DMS 273 treated with DMSO at 0.1 percent for 48 hours (cell line): ENCODE measurements around the gene FOXC1.

ENCODE experiments used
- DNase-seq: peaks from one replicate; lab custom pipeline; 2025; lab: John Stamatoyannopoulos, UW

FOXC1 gene

DNA sequence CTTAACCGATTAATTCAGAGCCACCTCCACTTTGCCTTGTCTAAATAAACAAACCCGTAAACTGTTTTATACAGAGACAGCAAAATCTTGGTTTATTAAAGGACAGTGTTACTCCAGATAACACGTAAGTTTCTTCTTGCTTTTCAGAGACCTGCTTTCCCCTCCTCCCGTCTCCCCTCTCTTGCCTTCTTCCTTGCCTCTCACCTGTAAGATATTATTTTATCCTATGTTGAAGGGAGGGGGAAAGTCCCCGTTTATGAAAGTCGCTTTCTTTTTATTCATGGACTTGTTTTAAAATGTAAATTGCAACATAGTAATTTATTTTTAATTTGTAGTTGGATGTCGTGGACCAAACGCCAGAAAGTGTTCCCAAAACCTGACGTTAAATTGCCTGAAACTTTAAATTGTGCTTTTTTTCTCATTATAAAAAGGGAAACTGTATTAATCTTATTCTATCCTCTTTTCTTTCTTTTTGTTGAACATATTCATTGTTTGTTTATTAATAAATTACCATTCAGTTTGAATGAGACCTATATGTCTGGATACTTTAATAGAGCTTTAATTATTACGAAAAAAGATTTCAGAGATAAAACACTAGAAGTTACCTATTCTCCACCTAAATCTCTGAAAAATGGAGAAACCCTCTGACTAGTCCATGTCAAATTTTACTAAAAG, 2.7 kb downstream of the FOXC1 start:
- DNase-seq, result no peak

DNA sequence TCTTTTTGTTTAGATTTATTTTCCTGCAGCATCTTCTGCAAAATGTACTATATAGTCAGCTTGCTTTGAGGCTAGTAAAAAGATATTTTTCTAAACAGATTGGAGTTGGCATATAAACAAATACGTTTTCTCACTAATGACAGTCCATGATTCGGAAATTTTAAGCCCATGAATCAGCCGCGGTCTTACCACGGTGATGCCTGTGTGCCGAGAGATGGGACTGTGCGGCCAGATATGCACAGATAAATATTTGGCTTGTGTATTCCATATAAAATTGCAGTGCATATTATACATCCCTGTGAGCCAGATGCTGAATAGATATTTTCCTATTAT, 3.2 kb downstream of the FOXC1 start:
- no peak for DNase-seq

DNA sequence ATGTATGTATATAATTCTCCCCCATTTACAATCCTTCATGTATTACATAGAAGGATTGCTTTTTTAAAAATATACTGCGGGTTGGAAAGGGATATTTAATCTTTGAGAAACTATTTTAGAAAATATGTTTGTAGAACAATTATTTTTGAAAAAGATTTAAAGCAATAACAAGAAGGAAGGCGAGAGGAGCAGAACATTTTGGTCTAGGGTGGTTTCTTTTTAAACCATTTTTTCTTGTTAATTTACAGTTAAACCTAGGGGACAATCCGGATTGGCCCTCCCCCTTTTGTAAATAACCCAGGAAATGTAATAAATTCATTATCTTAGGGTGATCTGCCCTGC, 3.6 kb downstream of the FOXC1 start:
- no peak for DNase-seq

DNA sequence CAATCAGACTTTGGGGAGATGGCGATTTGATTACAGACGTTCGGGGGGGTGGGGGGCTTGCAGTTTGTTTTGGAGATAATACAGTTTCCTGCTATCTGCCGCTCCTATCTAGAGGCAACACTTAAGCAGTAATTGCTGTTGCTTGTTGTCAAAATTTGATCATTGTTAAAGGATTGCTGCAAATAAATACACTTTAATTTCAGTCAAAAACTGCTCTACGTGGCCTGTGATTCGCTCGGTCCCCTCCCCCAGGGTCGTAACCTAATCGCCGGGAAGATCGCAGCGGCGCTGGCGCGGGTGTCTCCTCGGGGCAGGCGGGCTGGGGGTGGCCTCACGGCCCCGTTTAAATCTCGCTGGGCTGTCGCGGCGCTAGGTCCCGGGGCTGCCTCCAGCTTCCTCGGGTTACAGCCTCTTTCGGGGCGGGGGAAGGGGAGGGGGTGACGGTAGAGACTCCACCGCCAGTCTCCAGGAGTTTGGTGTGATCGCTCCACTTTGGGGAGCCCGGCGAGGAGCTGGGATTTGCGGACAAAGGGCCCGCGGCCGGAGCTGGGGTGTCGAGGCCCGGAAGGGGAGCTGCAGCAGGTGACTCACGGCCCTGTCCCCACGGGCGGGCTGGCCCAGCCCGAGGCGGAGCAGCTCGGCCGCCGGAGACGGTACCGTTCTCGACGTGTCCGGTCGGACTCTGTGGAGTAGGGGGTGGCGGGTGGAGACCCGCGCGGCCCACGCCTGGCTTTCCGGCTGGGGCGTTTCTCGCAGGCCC, 4.2 kb downstream of the FOXC1 start:
- no peak for DNase-seq

DNA sequence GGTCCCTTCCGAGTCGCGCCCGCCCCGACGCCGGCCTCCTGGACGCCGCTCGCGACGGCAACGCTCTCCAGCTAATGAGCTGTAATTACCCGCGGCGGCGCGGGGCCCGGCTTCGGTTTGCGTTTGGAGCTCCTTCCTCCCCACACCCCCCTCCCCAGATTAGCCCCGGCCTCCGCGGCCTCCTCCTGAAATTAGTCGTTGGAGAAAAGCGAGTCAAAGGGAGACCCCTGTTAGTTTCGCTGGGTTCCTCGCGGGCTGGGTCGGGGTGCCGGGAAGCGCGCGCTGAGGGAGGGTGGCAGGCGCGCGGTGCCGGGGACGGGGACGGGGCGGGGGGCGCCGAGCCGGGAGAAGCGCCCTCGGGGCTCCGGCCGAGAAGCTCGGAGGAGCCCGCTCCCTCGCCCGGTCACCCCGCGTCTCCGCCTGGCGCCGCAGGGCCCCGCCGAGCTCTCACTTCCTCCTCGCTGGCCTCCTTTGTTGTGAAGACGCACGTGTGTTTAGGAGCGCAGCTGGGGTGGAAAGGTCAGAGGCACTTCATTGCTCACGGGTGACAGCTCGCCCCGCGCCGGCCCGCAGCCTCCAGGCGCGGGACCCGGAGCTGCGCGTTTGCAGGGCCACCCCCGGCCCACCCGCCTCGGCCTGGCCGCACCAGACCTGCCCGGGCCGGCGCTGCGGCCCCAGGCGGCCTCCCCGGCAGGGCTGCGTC, 4.9 kb downstream of the FOXC1 start:
- DNase-seq, result no peak

DNA sequence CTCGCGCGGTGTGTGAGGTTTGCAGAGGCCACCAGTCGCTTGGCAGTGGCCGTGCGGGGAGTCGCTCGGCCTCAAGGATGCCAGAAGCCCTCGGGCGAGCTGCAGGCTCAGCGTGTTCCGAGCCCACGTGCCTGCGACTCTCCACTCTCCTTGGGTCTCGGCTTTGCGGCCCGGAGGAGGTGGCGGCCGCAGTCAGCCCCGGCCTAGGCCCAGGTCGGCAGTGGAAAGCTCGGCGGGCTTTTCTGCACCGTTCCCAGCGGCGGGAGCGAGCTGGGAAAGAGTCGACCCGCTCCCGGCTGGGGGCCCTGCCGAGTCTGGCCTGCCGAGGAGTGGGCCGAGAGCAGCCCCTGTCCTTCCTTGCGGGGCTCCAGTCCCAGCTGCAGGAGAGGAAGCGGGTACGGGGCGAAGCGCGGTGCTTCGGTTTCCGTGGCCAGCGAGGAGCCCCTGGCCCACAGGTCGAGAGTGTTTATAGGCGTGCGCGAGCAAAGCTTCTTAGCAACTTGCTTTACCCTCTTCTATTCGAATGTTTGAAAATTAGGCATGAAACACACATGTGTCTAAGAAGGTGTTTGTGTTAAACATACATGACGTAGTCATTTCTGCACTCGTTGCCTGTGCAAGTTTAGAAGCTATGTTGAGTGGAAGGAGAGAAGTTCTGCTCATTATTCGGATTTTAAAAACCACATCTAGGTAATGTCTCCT, 5.6 kb downstream of the FOXC1 start:
- DNase-seq, result no peak

DNA sequence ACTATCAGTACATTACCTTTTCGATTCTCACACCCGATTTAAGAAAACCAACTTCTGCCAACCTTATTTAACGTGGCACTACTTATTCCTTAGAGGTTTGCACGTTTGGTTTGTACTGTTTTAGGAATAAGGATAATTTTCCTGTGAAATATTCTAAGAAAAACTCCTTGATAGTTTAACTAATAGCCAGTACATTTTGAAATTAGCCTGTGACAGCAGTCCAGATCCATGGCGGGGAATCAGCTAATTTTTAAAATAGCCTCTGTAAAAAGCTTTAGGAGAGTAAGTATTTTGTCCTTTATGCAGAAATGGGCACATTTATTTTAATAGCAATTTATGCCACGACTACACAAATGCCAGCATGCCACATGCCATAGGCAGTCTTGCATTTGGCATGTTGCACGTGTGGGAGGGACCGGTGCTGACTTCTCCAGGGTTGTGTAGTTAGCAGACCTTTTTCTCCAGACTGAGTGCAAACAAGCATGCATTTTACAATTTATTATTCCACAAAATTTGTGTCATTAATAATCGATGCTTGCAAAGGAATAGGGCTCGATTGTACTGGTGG, 6.2 kb downstream of the FOXC1 start:
- no peak for DNase-seq

DNA sequence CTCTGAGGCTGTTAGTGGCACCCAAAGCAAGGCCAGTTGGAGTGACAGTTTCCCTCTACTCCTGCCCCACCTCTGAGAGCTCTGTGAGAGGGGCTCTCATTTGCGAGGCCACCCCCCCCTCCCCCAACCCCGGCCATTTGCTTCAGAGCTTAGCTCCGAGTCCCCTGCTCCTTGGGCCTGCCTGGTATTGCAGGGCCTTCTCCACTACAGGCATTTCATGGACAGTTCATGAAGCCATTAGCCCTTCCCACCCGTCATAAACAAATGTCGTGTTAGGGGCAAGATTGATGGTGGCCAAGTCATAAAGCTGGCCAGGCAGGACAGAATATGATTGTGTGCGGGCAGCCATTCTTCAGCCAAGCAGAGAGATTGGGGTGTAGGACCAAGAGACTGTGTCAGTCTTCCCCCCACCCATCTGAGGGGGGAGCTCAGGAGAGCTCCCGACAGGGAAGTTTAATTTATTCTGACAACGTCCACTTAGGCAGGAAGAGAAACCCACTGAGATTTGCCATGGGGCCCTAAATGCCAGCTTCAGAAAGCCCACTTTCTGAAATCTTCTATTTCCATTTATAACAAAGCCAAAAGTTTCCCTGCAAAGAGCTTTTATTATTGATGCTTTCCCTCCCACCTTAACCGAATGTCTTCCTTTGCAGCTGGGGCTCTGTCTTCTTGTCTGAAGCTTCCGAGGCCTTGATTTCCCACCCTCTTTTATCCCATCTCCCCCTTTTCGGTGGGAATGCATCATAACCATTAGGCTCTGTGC, 7.2 kb downstream of the FOXC1 start:
- DNase-seq, result no peak

DNA sequence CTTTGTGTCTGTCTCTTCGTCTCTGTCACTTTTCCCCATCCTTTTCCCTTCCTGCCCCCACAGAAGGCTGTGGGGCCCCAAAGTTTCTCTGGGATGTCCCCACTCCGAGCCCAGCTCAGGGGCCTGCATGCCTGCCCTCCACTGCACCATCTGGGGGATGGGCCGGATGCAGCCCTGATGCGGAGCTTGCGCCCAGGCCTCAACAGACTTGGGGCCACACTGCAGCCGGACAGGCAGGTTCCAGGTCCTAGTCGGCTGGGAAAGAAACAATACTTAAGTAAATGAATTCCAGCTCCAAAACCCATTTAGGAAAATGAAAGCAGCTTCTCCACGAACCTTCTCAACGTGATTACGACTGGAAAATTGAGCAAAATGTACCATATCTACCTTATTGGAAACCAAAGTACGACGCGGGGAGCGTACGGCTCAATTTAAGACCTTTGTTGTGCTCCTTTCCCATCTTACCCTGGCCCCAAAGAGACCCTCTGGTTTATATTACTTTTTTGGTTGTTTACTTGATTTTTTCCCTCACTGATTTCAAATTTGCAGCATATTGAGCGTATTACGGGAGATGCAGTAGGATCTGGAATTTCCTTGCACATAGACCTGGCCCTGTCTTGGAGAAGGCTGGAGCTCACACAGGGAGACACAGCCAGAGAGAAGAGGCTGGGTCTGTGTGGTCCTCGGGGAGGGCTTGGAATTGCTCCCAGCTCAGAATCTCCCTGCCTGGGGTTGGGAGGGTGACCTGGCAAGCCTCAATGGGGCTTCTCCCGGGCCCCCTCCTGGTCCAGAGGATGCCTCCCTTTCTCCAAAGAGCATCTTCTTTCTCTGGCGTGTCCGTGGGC, 8.0 kb downstream of the FOXC1 start:
- no peak for DNase-seq

DNA sequence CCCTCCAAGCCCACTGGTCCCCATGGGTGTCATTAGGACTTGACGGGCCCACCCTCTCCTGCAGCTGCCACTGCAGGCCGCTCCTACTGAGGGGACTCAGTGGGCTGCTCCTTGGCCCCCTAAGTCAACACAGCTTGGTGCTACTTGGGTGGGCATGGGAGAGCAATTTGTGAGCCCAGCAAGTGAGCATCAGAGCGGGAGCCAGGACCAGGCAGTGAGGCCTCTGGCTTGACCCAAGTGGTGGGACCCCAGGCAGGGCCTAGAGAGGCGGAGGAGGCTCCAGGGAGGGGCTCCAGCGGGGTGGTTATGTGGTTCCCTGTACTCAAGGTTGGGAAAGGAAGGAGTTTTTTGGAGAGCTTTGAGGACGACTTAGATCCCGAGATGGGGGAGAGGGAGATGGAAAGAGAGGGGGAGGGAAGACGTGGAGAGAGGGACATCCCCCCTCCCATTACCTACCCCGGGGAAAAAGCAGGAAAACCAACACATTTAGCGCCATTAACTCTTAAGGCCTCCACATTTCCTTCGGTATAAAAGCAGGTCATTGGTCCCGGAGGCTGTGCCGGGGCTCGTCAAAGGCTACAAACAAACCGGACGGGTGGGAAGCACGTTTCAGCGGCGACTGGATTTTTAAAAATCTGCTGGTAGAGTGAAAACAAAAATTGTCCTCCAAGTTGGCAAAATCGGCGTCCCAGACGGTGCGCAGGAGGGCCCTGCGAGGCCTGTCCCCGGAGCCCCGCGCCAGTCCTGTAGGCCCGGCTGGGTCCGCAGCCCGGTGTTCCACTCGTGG, 8.8 kb downstream of the FOXC1 start:
- no peak for DNase-seq

DNA sequence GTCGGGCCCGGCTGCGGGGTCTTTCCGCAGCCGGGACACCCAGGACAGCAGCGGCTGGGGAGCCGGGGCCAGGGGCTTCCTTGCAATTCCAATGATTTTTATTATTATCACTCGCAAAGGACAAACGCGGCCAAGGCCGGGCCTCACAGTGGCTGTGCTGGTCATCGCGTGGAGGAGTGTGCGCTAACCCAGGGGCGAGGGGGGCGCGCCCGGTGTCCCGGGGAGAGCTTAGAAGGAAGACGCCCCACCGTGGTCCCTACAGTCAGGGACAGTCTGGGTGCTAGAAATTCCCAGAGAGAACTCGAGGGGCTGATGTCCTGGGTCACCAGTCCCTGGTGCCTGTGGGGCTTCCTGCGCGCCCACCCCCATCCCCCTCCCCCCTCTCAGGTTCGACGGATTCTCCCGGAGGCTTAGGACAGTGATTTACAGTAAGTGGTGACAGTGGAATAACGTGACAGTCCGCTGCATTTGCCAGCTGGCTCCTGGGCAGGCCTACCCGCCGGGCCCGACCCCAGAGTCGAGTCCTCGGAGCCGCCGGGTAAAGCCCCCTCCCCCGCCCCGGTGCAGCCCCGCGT, 9.5 kb downstream of the FOXC1 start:
- no peak for DNase-seq

DNA sequence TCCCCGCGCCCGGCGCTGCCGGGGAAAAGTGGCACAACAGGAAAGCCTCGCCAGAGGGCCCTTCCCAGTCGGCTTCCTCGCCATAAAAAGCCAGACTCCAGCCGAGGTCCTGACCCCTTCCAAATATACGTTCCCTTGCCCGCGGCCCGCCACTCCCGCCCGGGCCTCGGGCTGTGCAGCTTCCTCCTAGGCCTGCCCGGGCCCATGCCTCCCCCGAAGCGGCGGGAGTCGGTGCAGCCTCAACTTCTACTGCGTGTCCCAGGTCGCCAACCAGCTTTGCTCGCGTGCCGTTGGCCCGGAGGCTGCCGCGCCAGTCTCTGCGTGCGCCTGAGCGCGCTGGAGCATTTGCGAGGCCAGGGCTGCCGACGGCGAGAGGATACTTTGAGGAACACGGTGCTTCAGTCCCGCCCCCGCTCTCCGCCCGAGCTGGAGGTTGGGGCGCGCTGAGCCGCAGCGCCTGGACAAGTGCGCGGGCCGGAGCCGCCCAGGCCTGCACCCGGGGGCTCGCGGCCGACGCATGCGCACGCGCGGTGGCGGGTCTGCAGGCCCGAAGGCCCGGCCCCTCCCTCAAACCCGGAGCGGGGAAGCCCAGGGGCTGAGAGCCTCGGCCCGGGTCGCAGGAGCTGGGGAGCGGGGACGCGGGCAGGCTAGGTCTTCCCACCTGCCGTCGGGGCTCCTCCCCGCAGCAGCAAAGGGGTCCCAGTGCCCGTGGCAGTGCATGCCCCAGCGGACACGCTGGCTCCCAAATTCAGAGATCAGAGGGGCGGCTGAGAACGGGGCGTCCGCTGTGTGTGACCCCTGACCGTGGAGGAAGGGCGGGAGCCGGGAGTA, 10.2 kb downstream of the FOXC1 start:
- no peak for DNase-seq

DNA sequence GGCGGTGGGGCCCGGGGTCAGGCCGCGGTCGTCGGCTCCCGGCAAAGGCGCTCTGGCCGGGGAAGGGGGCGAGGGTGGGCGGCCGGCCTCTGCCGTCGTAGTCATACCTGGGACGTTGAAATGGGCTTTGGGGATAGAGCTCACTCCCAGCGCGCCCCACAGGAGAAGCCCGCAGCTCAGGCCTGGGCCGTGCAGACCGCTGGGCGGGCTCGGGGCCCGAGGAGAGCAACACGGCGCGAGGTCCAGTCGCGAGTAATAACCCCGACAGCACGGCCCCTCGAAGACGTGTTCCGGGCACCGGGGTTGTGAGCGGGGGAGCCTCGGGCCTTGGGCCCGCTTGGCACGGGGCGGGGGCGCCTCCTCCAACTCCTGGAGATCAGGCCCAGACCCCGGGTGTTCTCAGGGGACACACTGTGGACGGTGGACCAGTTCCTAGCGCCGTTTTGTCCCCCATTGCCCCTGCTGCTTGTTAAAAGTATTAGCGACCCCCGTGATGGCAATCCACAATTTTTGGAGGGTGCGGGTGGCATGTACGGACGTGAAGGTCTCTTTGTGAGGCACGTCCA, 10.9 kb downstream of the FOXC1 start:
- DNase-seq, result no peak

DNA sequence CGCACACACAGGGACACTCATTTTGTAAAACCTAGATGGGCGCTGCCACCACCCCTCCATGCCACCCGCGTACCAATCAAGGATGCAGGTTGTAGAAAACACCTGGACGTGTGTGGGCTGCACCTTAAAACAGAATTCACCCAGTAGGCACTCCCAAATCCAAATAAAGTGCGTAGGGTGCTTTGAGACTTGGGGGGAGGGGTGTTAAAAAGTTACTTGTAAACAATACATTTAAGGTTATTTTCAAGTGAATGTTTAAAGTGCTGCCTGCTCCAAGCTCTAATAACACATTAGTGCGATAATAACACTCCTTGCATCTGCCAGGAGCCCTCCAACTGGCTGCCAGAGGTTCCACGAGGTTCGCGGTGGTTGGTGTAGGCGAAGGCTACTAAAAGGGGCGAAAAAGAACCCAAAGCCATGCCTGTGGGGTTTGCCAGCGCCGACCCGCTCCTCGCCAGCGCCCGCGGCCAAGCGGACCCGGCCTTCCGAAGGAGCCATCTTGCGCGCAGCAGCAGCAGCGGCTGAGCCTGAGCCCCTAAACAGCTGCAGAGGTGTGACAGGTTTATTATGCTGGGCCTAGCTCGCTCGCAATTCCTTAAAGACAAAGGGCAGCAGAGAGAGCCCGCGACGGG, 11.5 kb downstream of the FOXC1 start:
- DNase-seq, result no peak

DNA sequence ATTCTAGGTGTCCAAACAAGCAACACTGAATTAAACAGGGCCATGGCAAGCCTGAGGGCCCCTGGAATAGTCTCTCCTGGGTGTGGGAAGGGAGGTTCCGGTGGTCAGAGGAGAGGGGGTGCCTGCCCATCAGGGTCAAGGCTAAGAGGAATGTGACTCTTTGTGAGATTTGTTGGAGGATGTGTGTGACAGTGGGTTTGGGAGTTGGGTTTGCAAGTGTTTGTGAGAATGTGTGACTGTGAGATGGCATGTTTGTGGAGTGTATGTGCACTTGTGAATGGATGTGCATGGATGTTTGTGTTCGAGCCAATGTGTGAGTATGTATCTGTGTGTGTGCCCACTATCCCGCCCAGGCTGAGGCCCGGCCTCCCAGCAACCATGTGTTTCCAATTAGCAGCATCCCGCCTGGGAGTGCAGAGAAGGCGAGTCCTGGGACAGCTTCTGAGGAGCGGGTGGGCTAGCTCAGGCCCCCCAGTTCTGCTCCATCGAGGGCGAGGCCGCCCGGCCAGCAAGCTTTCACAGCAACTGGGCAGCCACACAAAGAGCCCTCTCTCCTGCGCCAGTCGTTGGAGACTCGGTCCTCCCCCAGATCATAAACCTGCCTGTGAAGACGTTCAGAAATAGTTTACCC, 12.6 kb downstream of the FOXC1 start:
- DNase-seq, result no peak

DNA sequence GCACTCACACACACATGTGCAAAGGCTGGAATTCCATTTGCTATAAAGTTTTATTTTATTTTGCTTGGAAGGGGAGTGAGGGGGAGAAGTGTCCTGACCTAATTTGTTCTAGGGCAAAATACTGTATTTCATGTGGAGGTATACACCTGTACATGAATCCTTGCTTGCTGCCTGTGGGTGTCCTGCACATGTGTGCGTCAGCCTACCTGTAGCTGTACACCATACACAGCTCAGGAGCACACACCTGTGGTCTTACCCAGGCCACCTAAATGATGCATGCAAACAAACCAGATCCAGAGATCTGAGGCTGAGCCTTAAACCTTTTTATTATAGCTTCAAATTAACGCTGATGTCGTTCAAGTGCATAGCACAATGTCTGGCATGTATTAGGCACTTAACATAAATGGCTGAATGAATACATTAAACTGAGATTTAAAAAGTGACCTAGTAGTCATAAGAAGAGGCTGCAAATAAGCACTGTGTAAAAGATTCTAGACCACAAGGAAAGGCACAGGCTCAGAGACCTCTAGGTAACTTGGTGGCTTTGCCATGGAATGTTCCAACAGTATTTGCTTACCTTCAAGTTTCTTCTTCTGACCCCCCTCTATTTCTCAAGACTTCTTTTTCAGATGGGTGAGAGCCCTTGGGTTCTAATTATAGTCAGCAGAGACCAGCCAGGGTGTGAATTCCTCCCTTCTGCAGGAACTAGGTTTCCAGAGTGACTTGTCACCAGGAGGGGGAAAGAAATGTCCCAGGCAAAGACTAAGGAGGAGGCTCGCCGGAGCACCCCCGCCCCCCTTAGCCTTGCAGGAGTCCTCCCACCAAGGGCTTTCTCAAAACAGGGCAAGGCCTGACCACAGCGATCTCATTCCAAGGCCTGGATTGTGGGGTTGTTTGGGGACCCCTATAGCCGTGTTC, 13.4 kb downstream of the FOXC1 start:
- no peak for DNase-seq

DNA sequence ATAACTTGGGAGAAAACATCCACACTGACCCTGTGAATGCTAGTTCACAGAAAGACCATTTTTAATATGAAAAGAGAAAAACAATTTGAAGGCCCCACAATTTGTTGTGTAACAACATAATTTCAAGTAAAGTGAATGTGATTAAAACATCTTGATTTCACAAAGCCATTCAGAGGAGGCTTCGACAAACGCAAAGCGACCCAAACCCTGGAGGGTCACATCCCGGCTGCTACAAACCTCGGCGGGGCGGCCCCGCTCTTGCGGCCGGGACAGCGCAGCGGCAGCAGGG, 14.0 kb downstream of the FOXC1 start:
- DNase-seq, result no peak
